ENCODE data around the gene AP1S2.

The AP1S2 gene

DNA sequence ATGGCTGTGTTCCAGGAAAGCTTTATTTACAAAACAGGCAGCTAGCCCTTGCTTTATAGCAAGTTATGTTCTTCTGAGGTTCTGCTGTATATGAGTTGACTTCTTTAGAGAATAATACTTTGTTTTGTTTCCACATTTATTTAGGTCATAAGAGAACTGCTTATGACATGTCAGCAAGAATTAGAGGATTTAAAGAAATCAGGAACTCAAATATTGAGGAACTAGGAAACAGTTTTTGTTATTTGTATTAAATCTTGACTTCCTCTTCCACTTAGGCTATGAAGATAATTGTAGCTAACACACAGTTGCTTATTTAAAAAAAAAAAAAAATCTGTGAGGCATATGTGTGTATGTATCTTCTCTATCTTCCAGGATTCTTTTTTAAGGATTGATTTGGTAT is 50.0 kb downstream of the AP1S2 start:
- DNase-seq = no peak

DNA sequence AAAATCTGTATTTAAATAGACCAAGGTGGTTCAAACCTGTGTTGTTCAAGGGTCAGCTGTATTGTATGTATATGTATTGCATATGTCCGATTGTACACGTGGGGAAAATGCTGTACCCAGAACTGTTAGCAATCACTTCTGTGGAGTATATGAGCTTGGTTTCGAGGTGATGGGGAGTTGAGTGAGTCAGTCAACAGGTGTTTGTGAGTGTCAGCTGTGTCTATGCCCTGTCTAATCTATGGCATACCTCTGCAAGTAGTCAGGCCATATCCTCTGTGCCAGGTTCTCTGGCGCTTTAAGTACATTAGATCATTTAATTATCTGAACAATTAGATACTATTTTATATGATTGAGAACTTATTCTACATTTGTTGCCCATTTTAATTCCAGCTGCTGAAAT is 56.9 kb downstream of the AP1S2 start:
- no peak for DNase-seq

DNA sequence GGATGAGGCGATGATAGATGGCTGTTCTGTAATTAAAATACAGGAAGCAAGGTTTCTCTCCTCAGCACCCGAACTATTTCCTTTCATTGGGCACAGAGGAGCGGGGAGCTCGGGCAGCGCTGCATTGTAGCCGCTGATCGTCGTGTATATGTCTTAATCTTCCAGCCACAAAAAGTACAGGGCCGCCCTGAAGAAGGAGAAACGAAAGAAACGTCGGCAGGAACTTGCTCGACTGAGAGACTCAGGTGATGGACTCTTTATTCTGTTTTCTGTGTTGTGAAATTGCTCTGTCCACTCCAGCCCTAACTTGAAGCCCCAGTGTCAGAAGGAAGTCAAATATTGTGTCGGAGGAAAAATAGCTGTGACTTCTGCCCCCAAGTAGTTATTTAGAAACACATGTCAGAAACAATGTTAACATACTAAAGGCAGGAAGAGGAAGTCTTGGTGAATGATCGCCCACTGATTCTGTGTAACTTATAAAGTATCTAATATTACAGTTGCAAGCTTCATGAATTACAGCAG is 63.8 kb downstream of the AP1S2 start:
- DNase-seq = no peak

DNA sequence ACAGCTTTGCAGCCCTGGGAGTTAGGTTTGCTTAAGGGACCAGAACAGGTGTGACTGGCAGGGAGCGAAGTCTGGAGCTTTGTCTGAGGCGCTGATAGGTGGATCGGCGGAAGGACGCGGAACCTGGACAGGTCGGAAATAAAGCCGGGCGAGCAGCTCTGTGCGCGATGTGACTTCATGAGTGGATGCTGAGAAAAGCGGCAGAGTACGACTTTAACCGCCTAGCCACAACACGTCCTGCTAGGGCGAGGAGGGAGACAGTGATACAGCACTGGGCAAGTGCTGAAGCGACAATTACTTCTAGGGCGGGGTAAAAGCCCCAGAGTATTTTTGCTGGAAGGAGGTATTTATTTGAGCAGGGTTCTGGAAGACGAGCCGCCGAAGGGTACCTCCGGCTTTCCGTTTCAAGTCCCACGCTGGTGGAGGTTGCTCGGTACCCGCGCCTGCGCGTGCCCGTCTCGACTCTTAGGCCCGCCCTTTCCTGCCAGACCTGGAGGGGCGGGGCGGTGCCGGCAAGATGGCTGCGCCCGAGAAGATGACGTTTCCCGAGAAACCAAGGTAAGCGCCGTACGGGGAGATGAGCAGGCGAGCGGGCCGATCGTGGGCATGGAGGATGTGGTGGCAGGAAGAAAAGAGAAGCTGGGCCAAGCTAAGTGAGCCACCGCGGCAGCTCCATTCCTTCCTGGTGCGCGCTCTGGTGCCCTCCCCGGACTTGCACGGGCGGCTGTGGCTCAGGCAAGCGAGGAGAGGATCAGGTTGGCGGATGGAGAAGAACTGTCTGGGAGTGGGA is 64.4 kb downstream of the AP1S2 start, which contains the start of gene ZRSR2:
Gene ZRSR2 (plus strand): TSS at position 506 of the 790 bp plus-strand sequence. CDS start 12 bp downstream, at position 518.
- DNase-seq = peak; percentile 88

DNA sequence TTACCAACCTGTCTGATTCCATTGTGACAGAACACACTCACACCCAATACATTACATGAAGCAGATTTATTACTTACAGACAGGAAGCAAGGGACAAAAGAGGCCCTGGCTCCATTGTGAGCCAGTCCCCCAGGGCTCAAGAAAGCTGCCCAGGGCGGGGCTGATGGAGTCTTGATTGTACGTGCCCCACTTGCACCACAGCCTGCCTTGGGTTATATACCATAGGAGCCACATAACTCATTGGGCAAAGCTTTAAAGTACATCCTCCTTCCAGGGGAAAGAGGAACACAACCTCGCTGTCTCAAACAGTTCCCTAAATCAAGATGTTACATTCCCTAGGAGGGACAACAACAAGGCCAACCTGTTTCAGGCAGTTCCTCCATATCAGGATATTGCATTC is 67.7 kb downstream of the AP1S2 start:
- no peak for DNase-seq

DNA sequence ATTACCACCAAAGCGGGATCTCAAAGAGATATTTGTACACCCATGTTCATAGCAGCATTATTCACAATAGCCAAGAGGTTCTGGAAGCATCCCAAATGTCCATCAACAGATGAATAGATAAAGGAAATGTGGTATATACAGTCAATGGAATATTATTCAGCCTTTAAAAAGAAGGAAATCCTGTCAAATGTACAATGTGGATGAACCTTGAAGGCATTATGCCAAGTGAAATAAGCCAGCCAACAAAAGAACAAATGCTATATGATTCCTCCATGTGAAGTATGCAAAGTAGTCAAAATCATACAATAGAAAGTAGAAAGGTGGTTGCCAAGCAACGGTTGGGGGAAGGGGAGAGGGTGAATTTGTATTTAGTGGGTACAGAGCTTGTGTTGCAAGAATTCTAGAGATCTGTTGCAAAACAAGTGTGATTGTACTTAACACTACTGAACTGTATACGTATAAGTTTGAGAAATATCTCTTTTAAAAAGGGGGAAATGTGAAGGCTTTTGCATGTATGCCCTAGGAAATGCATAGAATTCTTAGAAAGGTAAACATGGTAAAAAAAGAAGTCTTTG is 69.3 kb downstream of the AP1S2 start:
- DNase-seq = no peak

DNA sequence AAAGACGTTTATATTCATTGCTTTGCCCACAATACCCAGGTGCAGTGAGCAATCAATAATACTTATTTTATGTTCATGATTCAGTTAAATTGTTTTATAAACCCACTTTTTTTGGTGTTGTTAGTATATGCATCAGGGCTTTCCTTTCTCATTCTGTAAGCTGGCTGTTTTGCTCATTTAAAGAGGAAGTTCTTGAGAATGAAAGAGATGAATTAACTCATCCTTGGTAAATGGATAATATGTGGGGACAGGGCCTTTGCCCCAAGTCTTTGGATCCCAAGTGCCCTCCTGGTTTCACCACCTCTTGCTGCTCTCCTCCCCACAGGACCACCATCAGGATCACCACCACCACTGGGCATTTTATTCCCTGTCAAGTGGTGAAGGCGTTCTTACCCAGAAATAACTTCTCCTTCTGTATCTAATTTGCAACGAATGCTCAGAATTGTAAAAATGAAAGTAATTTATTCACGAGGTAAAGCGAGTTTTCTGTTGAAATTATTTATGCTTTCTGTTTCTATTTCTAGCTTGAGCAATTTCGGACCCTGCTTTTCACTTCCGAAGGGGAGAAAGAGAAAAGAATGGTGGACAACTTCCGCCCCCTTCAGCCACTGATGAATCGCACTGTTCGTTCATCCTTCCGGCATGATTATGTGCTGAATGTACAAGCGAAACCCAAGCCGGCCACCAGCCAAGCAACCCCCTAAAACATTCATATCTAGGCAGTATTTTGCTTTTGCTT is 72.5 kb downstream of the AP1S2 start:
- peak; percentile 46 for DNase-seq

Data from CD4-positive, alpha-beta T cell treated with Interleukin-12 subunit alpha and Interleukin-12 subunit beta, for 1 hour (primary cell).